Sciatic nerve (tissue), 2 donors: Measurements from ENCODE around the gene SGTB. TPM values are rescaled to one million over a fixed set of nuclear protein-coding genes. Genes with fewer than 3 reads are reported as not detected.

ENCODE experiments used
- ATAC-seq: fragments of 200-7000 bp; cut with Tn5 transposase; one replicate; pipeline ENCODE4 v1.9.1; 2020; ENCODE audit warnings: mild to moderate bottlenecking, moderate library complexity
- DNase-seq: peaks from one replicate; pipeline ENCODE4 v3.0.0-alpha.2; 2020; ENCODE audit warnings: low spot score
- intact Hi-C: fragments of 100-400 bp; cut with DNase I; formaldehyde crosslinking; loops from one replicate; pipeline ENCODE4 v1.14.2; 2022
- total RNA-seq: library from RNA; stranded (reverse); fragmentation: NEBNext Ultra II Directional; extraction: Animal tissue kit (Norgen Biotek cat#: 25700); gene quantifications from one replicate; pipeline ENCODE4 v1.2.1, GENCODE V29; 2021
- donor health status: DM: no; HTN: no; CAD: no.
- donor health status: DM: no; HTN: no; CAD: no.

The SGTB gene
- total RNA-seq, 1 donor from 2014 or later = 18.8 TPM

DNA sequence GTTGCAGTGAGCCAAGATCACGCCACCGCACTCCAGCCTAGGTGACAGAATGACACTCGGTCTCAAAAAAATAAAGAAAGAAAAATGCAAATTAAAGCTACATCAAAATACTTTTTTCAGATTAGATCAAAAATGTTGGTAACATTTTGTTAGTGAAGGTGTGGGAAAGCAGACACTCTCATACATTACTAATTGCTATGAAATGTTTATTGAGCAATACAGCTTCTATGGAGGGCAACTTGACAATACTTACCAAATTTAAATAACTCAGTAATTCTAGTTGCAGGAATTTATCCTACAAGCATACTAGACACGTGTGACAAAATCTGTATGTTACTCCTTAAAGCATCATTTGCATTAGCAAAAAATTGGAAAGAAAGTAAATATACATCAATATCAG is 101.9 kb downstream of the SGTB start:
- ATAC-seq (no peak), DNase-seq (no peak)
- intact Hi-C loops = no loop called here

Other genes starting within 250 kb of the SGTB start
- gene ADAMTS6, start 240.2 kb downstream of the SGTB start, total RNA-seq = 3.8 TPM
- 2.1 TPM for gene CENPK, start 158.9 kb downstream of the SGTB start, total RNA-seq
- gene PPWD1, start 158.8 kb downstream of the SGTB start, total RNA-seq = 47.1 TPM
- 28.4 TPM for gene TRIM23, start 97.8 kb downstream of the SGTB start, total RNA-seq
- gene SHLD3, start 97.1 kb downstream of the SGTB start, total RNA-seq = 3.1 TPM
- 23.7 TPM for gene TRAPPC13, start 97.1 kb downstream of the SGTB start, total RNA-seq
- gene NLN, start 96 bp upstream of the SGTB start, total RNA-seq = 24.8 TPM
- gene ERBIN, start 204.5 kb upstream of the SGTB start, total RNA-seq = 96.1 TPM